ENCODE results near the gene TIMM22.
"Not testable (repeated sequence)": the region's sequence is repeated elsewhere in the genome, so short reads cannot be mapped to it uniquely, and the experiment has no call there.

The TIMM22 gene

DNA sequence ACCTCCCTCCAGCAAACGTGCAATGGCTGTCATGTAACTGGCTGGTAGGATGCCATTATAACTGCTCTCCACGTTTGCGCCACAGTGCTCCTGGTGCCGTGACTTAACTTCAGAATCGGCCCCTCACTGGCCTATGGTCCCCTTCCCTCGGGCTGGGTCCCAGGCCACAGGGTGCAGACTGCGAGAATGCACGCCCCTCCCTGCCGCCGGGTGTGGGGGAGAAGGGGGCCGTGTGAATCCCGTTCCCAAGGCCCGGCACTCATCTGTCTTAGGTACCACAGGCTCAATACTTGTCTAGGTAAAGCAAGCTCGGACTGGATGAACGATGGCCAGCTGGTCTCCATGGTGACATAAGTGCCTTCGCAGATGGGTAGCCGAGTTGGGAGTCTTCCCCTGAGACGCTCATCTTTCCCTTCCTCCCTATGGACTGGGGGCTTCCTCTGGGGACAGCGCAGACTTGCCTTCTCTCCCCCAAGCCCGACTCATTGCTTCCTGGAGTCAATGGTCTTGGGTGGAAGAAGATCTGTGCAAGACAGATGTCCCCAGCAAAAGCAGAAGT, 37.8 kb downstream of the TIMM22 start:
- H3K9me3 Mint-ChIP-seq: no peaks in the 10 kb centered on the region
- peaks cover 6% of the 10 kb centered on the region for H3K36me3 Mint-ChIP-seq
- H3K4me1 Mint-ChIP-seq: peaks cover 30% of the 10 kb centered on the region
- H3K27me3 Mint-ChIP-seq: no peaks in the 10 kb centered on the region
- no peak overlapping the region for H3K4me3 Mint-ChIP-seq
- no peak overlapping the region for H3K27ac Mint-ChIP-seq
- no peak for ATAC-seq

DNA sequence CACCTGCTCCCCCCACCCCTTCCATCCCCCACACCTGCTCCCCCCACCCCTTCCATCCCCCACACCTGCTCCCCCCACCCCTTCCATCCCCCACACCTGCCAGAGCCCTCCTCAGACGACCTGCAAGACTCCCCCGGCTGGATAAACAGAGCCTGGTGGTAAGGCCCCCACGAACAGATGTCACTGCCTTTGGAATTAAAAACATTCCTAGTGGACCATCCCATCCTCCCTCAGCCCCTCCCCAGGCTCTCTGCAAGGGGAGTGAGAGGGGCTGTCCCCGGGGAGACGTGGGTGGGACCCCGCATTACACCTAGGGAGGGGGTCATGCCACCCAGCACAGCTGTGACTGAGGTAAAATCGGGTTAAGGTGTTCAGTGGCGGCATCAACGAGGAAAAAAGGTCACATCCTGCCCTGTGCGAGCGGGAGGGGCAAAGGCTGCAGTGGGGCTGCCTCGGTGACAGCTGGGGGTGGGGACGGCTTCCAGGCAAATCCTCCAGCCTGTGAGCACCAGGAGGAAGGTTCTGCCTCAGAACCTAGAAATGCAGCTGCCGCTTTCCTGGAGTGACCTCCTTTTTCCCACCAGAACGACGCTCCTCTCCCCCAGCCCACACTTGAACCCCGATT, 38.7 kb downstream of the TIMM22 start:
- no peak for ATAC-seq
- H3K36me3 Mint-ChIP-seq: peaks cover 6% of the 10 kb centered on the region
- peaks cover 30% of the 10 kb centered on the region for H3K4me1 Mint-ChIP-seq
- no peak overlapping the region for H3K27ac Mint-ChIP-seq
- no peaks in the 10 kb centered on the region for H3K9me3 Mint-ChIP-seq
- H3K27me3 Mint-ChIP-seq: no peaks in the 10 kb centered on the region
- H3K4me3 Mint-ChIP-seq: no peak overlapping the region

DNA sequence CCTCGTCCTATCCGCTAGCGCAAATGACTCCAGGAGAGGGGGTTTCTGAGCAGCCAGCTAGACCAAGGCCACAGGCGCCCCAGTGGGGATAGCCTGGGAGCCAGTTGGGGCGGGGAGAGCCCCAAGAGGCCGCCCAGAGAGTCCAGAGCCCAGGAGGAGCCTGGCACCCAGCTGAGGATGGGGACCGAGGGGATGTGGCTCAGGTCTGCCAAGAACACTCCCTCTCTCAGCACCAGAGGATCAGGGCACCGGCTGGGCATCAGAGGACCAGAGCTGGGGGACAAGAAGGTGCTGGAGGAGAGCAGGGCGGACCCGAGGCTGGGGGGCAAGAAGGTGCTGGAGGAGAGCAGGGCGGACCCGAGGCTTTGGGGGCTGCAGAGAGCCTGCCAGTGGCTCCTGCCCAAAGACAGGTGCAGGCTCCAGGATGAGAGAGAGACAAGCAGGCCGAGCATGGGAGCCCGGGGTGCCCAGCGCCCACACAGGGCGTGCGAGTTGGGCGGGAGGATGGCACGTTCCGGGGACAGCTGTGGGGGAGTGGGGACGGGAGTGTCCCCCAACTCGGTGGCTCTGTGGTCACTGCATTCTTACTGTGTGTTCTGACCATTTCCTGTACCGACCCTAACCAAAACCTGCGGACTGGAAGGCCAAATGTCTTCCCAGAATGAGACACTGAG, 39.4 kb downstream of the TIMM22 start:
- Mint-ChIP-seq H3K27ac (no peak overlapping the region), H3K4me3 (no peak overlapping the region), H3K27me3 (no peaks in the 10 kb centered on the region), H3K36me3 (peaks cover 6% of the 10 kb centered on the region), H3K9me3 (no peaks in the 10 kb centered on the region), H3K4me1 (peaks cover 30% of the 10 kb centered on the region)
- no peak for ATAC-seq

DNA sequence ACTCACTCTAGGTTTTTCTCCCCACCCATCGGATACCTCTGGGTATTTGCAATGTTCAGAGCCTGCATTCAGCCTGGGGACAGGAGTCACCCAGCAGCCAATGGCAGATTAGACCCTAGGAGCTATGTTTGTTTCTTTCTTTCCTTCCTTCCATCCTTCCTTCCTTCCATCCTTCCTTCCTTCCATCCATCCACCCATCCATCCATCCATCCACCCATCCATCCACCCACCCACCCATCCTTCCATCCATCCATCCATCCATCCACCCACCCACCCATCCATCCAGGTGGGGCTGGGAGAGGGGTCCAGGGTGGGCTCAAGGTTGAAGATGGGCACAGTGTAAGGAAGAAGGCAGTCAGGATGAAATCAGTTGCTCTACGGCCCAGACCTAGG, 39.9 kb downstream of the TIMM22 start:
- Mint-ChIP-seq H3K9me3 (no peaks in the 10 kb centered on the region), H3K36me3 (peaks cover 11% of the 10 kb centered on the region), H3K27ac (no peak overlapping the region), H3K4me1 (peaks cover 30% of the 10 kb centered on the region), H3K27me3 (no peaks in the 10 kb centered on the region), H3K4me3 (no peak overlapping the region)
- no peak for ATAC-seq

DNA sequence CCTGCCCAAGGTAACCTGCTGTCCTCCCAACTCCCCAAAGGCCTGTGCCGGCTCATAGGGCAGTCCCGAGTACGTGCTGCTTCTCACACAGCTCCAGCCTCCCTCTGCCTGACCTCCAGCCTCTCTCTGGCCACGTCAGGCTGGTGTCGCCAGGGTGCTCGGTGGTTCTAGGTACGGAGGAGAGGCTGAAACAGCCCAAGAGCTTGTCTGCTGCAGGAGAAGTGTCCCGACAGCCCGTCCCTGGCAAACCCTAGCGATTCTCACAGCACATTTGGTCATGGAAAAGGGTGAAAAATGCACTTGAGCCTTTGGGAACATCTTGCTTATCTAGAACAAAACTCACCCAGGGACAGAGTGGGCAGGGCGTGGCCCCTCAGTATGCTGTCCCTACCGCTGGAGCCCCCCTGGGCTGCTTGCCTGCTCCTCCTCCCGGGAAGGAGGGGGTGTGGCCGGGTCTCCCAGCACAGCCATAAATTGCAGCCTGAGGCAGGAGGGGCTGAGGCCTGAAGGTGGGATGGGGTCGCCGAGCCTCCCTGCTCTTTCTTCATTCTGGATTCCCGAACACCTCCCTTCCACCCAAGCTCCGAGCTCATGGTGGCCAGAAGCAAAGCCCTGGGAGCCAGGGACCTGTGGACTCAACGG, 40.4 kb downstream of the TIMM22 start:
- no peak for ATAC-seq
- H3K4me3 Mint-ChIP-seq: no peak overlapping the region
- H3K36me3 Mint-ChIP-seq: peaks cover 16% of the 10 kb centered on the region
- H3K9me3 Mint-ChIP-seq: peaks cover under 1% of the 10 kb centered on the region
- H3K27me3 Mint-ChIP-seq: no peaks in the 10 kb centered on the region
- H3K4me1 Mint-ChIP-seq: peaks cover 26% of the 10 kb centered on the region
- no peak overlapping the region for H3K27ac Mint-ChIP-seq

DNA sequence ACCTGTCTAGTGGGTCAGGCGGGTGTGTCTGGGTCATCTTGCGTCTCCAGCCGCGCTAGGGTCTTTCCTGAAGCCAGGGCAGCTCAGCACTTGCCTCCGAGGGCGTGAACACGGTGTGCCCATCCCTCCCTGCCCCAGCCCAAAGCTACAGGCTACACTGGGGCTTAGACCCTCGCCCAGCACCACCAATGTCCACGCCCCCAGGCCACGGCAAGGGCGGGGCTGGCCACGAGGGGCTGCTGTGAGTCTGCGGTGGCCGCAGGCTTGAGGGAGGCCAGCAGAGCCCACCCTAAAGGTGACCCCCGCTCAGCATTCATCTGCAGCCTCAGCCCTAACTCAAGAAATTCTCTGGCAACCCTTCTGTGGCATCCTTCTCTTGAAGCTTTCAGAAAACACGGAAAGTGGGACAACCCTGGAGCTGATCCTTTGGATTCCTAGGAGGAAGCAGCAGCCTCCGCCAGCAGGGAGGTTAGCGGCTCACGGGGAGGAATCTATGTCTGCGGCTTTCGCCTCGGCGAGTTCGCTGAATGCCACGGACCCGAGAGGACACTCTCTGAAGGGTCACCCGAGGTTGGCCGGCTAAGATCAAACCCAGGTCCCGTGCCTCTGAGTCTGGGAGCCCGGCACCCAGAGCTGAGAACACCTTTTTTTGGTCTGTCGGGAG, 41.7 kb downstream of the TIMM22 start:
- H3K4me3 Mint-ChIP-seq: no peak overlapping the region
- peaks cover 23% of the 10 kb centered on the region for H3K36me3 Mint-ChIP-seq
- H3K27ac Mint-ChIP-seq: no peak overlapping the region
- peaks cover 14% of the 10 kb centered on the region for H3K4me1 Mint-ChIP-seq
- no peak for ATAC-seq
- H3K9me3 Mint-ChIP-seq: peaks cover 6% of the 10 kb centered on the region
- no peaks in the 10 kb centered on the region for H3K27me3 Mint-ChIP-seq

DNA sequence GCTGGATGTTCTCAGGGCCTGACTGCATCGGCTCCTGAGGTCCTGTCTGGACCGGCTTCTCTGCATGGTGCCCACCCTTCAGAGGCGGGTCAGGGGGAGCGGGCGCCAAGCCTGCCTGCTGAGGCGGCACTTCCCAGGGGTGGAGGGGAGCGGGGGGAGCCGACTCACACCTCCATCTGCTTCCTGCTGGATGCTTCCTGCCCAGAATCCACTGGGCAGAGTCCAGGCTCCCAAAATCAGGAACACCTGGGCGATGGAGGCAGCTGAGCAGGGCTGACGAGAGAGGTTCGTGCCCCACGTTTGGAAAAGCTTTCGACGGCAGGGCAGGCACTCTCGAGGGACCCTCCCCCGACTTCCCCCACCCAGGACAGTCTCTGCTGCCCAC, 42.2 kb downstream of the TIMM22 start:
- Mint-ChIP-seq H3K9me3 (peaks cover 6% of the 10 kb centered on the region), H3K27me3 (no peaks in the 10 kb centered on the region), H3K36me3 (peaks cover 23% of the 10 kb centered on the region), H3K4me1 (peaks cover 9% of the 10 kb centered on the region), H3K4me3 (no peak overlapping the region), H3K27ac (no peak overlapping the region)
- no peak for ATAC-seq

DNA sequence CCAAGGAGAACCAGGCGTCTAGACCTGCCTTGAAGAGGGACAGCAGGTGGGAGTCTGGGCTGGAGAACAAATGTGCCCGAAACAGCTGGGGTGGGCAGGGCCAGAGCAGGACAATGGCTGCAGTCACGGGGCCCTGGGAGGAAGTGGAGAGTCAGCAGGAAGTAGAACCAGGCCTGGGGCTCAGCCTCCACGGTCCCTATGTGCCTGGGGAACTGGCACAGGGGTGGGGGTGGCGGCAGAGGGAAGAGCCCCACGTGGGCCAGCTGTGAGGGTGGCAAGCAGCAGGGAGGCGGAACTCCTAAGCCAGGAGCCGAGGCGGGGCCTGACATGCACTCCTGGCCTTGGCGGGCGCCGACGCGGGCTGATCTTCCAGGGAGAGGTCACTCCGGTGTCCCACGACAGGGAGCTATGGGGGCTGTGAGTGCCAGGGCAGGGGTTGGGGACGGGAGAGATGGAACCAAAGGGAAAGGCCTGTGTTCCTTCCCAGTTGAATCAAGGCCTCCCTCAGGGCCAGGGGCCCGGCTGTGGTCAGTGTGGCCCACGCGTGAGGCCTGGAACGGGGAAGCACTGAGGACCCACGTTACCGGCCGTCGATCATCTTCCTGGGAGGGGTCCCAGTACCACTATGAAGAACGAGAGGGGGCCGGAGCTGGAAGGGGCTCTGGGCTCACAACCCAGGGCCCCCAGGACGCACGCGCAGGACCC, 42.7 kb downstream of the TIMM22 start:
- Mint-ChIP-seq H3K27ac (no peak overlapping the region), H3K36me3 (peaks cover 26% of the 10 kb centered on the region), H3K9me3 (peaks cover 6% of the 10 kb centered on the region), H3K4me1 (peaks cover 3% of the 10 kb centered on the region), H3K4me3 (no peak overlapping the region), H3K27me3 (no peaks in the 10 kb centered on the region)
- ATAC-seq: no peak

DNA sequence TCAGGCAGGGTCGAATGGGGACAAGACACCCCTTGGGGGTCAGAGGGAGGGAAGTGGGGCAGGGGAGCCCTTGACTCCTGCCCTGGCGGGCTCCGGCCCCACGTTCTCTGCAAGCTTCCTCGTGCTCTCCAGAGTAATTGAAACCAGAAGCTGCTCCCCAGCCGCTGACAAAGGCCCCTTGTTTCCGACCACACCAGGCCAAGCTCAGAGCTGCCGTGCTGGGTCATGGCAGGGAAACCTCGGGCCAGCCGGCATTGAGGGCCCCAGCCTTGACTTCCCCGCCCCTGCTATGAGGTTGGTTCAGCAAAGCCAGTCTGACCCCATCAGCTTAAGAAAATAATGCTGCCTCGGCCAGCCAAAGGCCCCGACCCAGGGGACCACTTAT, 43.3 kb downstream of the TIMM22 start:
- H3K9me3 Mint-ChIP-seq: peaks cover 6% of the 10 kb centered on the region
- ATAC-seq: no peak
- H3K4me3 Mint-ChIP-seq: no peak overlapping the region
- H3K27me3 Mint-ChIP-seq: no peaks in the 10 kb centered on the region
- H3K4me1 Mint-ChIP-seq: no peaks in the 10 kb centered on the region
- peaks cover 30% of the 10 kb centered on the region for H3K36me3 Mint-ChIP-seq
- H3K27ac Mint-ChIP-seq: no peak overlapping the region

DNA sequence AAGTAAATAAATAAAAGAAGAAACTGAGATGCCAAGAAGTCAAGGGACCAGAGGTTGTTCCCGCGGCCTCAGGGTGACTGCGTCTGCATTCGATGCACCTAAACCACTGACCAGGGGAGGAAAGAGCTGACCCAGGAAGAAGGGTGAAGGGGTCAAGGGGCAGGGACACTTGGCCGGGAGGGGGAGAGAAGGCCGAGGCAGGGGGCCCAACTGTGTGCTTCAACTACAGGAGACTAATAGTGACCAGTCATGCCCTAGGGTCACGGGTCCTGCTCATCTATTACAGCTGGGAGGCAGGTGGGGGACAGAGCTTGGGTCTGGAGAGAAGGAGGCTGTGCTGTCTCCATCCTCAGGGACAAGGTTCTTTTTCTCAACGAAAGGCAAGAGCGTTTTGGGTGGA, 44.8 kb downstream of the TIMM22 start:
- H3K9me3 Mint-ChIP-seq: peaks cover 6% of the 10 kb centered on the region
- no peak overlapping the region for H3K4me3 Mint-ChIP-seq
- H3K36me3 Mint-ChIP-seq: peaks cover 42% of the 10 kb centered on the region
- no peak overlapping the region for H3K27ac Mint-ChIP-seq
- H3K4me1 Mint-ChIP-seq: no peaks in the 10 kb centered on the region
- no peaks in the 10 kb centered on the region for H3K27me3 Mint-ChIP-seq
- ATAC-seq: no peak

DNA sequence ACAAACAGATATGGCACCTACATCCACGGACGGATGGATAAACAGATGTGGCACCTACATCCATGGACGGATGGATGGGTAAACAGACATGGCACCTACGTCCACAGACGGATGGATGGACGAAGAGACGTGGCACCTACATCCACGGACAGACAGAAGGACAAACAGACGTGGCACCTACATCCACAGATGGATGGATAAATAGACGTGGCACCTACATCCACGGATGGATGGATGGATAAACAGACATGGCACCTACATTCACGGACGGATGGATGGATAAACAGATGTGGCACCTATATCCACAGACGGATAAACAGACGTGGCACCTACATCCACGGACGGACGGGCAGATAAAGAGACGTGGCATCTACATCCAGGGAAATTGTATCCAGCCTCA, 45.6 kb downstream of the TIMM22 start:
- Mint-ChIP-seq H3K36me3 (peaks cover 42% of the 10 kb centered on the region), H3K27me3 (no peaks in the 10 kb centered on the region), H3K4me3 (no peak overlapping the region), H3K4me1 (no peaks in the 10 kb centered on the region), H3K9me3 (peaks cover 6% of the 10 kb centered on the region), H3K27ac (no peak overlapping the region)
- no peak for ATAC-seq

DNA sequence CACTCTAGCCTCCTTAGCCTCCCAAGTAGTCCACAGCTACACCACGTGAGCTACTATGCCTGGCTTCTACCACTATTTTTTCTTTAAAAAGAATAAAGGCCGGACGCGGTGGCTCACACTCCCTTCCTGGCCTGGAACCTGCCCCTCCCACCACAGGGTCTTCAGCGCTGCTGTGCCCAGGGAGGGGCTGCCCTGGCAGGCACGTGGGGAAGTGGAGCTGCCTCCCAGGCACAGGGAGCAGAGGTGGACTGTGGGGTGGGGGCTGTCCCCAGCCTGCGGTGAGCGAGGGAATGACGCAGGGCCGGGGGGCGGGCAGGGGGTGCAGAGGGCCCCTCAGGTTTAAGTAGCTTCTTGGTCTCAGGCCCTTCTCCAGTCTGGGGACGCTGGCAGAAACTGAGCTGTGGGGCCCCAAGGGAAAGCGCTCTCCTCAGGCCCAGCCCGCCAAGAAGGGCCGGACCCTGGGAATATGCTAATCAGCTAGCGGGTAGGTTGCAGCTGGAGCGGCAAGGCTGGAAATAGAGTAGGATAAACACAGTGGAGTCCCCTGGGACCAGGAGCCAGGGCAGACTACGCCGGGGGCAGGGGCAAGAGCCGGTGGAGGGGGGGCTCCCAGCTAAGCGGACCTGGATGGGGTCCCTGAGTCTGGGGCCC, 46.8 kb downstream of the TIMM22 start:
- H3K4me1 Mint-ChIP-seq: no peaks in the 10 kb centered on the region
- H3K9me3 Mint-ChIP-seq: peaks cover 6% of the 10 kb centered on the region
- no peak overlapping the region for H3K4me3 Mint-ChIP-seq
- no peak overlapping the region for H3K27ac Mint-ChIP-seq
- ATAC-seq: no peak
- H3K36me3 Mint-ChIP-seq: peaks cover 42% of the 10 kb centered on the region
- H3K27me3 Mint-ChIP-seq: no peaks in the 10 kb centered on the region

DNA sequence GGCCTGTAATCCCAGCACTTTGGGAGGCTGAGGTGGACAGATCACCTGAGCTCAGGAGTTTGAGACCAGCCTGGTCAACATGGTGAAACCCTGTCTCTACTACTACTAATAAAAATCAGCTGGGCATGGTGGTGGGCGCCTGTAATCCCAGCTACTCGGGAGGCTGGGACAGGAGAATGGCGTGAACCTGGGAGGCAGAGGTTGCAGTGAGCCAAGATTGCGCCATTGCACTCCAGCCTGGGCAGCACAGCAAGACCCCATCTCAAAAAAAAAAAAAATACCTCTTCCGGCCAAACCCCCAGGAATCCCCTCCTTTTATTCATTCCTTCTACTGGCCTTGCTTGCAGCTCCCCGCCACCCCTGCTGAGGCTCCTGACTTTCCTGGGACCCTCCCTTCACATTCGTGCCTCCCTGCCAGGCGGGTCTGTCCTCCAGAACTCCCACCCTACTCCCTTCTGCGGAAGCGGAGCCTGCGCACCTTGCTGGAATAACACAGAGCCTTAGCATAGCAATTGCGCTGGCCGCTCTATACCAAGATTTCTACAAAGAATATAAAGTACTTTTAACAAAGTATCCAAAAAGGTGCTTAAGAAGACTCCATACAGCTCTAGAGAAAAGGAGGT, 47.6 kb downstream of the TIMM22 start:
- not testable (repeated sequence) for ATAC-seq, H3K4me3 Mint-ChIP-seq, H3K27me3 Mint-ChIP-seq, H3K4me1 Mint-ChIP-seq, H3K9me3 Mint-ChIP-seq, H3K27ac Mint-ChIP-seq
- H3K36me3 Mint-ChIP-seq: peaks cover 46% of the 10 kb centered on the region

DNA sequence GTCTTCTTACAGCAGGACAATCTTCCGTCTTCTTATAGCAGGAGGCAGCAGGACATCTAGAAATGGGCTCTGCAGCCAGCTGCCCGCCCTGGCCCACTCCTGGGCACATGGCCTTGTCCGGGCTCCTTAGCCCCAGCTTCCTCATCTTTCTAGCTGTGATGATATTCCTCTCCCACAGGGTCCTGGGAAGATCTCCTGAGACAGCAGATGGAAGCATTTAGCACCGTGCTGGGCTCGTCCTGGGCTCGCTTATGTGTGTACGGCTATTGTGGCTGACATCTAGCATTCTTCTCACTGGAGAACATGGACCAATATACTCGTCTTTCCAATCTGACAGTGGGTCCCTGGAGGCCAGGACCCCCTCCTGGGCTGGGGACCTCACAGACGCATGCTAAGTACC, 48.5 kb downstream of the TIMM22 start:
- Mint-ChIP-seq H3K36me3 (peaks cover 53% of the 10 kb centered on the region), H3K27me3 (no peaks in the 10 kb centered on the region), H3K27ac (no peak overlapping the region), H3K4me1 (no peaks in the 10 kb centered on the region), H3K9me3 (peaks cover 6% of the 10 kb centered on the region), H3K4me3 (no peak overlapping the region)
- ATAC-seq: no peak
